Suprapubic skin (tissue), 4 donors: ENCODE data around the gene MGAT3. TPM values are rescaled to one million over a fixed set of nuclear protein-coding genes. Genes with fewer than 3 reads are reported as not detected.
"Not testable (repeated sequence)": the region's sequence is repeated elsewhere in the genome, so short reads cannot be mapped to it uniquely, and the experiment has no call there.

Source experiments
- DNase-seq, 2 donors: peaks; one replicate each; pipeline ENCODE4 v3.0.0-alpha.2; 2019; ENCODE audit warnings: low spot score in 2 of 2
- H3K27ac ChIP-seq: fragments of 200-600 bp; sonication (generic); one replicate; pipeline ENCODE4 v1.5.1; 2019
- H3K27me3 ChIP-seq: fragments of 200-600 bp; sonication (generic); one replicate; pipeline ENCODE4 v1.5.1; 2019
- H3K36me3 ChIP-seq: fragments of 200-600 bp; sonication (generic); one replicate; pipeline ENCODE4 v1.5.1; 2019
- H3K4me1 ChIP-seq: fragments of 200-600 bp; sonication (generic); one replicate; pipeline ENCODE4 v1.5.1; 2019
- H3K4me3 ChIP-seq: fragments of 200-600 bp; sonication (generic); one replicate; pipeline ENCODE4 v1.5.1; 2019; ENCODE audit warnings: mild to moderate bottlenecking
- H3K9me3 ChIP-seq: fragments of 200-600 bp; sonication (generic); one replicate; pipeline ENCODE4 v1.5.1; 2019
- EP300 ChIP-seq: sonication (generic); formaldehyde crosslinking; IDR thresholded peaks from one replicate; pipeline ENCODE4 v1.6.1; 2017; ENCODE audit warnings: antibody characterized with exemption
- POLR2A ChIP-seq, 2 donors: fragments of 450-650 bp; IDR thresholded peaks; one replicate each; pipeline ENCODE4 v1.6.1; 2017; ENCODE audit warnings: antibody characterized with exemption in 2 of 2, mild to moderate bottlenecking in 2 of 2, moderate library complexity in 2 of 2
- POLR2AphosphoS5 ChIP-seq, 3 donors: sonication (generic); formaldehyde crosslinking; IDR thresholded peaks; one replicate each; pipeline ENCODE4 v1.6.1; 2017; ENCODE audit warnings: antibody characterized with exemption in 3 of 3
- WGBS: methylation state at CpG from one replicate; pipeline ENCODE4 v1.1.5; 2018; 5-methylcytosine and 5-hydroxymethylcytosine counted together
- total RNA-seq, 4 donors: library from RNA; depleted of rRNA; stranded (reverse); fragments of >200 nt; gene quantifications; one replicate each; pipeline ENCODE4 v1.1.0, GENCODE V29; 2016
- TF ChIP-seq, protein P1 (sequence below), 2 donors: fragments of 200-600 bp in 1 of 2; fragments of 450-650 bp in 1 of 2; sonication (generic) in 1 of 2; IDR thresholded peaks; one replicate each; pipeline ENCODE4 v1.5.1; 2016 to 2019; ENCODE audit warnings: antibody characterized with exemption in 2 of 2, mild to moderate bottlenecking in 1 of 2, moderate library complexity in 1 of 2

The MGAT3 gene
- total RNA-seq, 4 donors from 2014 or later: 2.2 to 3.7 (median 3.0) TPM

- TF ChIP-seq EP300: no peak
- TF ChIP-seq, protein P1, sequence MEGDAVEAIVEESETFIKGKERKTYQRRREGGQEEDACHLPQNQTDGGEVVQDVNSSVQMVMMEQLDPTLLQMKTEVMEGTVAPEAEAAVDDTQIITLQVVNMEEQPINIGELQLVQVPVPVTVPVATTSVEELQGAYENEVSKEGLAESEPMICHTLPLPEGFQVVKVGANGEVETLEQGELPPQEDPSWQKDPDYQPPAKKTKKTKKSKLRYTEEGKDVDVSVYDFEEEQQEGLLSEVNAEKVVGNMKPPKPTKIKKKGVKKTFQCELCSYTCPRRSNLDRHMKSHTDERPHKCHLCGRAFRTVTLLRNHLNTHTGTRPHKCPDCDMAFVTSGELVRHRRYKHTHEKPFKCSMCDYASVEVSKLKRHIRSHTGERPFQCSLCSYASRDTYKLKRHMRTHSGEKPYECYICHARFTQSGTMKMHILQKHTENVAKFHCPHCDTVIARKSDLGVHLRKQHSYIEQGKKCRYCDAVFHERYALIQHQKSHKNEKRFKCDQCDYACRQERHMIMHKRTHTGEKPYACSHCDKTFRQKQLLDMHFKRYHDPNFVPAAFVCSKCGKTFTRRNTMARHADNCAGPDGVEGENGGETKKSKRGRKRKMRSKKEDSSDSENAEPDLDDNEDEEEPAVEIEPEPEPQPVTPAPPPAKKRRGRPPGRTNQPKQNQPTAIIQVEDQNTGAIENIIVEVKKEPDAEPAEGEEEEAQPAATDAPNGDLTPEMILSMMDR (IDR thresholded peaks at IDR 0.05): no peak
- no peak for TF ChIP-seq POLR2AphosphoS5 (IDR thresholded peaks at IDR 0.05)
- TF ChIP-seq POLR2A (IDR thresholded peaks at IDR 0.05): no peak
- H3K4me3 ChIP-seq: peak overlapping the region; percentile 86
- no peaks in the 10 kb centered on the region for H3K9me3 ChIP-seq
- no peaks in the 10 kb centered on the region for H3K27me3 ChIP-seq
- H3K4me1 ChIP-seq: peaks cover 43% of the 10 kb centered on the region
- peaks cover 55% of the 10 kb centered on the region for H3K36me3 ChIP-seq
- WGBS: 22% methylated on average over 10 of the region's 24 CpGs
- peak overlapping the region; percentile 100 for H3K27ac ChIP-seq
- no peak for DNase-seq
Measured at GRCh38 chr22:39518996-39519680, 62.3 kb downstream of the MGAT3 start.

GRCh38 chr22:39519681-39520225 lies 62.9 kb downstream of the MGAT3 start:
- H3K4me1 ChIP-seq: peaks cover 46% of the 10 kb centered on the region
- peaks cover 54% of the 10 kb centered on the region for H3K36me3 ChIP-seq
- WGBS: 0% methylated on average over 4 of the region's 47 CpGs
- H3K4me3 ChIP-seq: peak overlapping the region; percentile 86
- no peaks in the 10 kb centered on the region for H3K9me3 ChIP-seq
- no peaks in the 10 kb centered on the region for H3K27me3 ChIP-seq
- TF ChIP-seq, protein P1 (IDR thresholded peaks at IDR 0.05): peak in 1 of 2 donors; percentile 15
- TF ChIP-seq POLR2A (IDR thresholded peaks at IDR 0.05): peak in 1 of 2 donors; percentile 47
- TF ChIP-seq EP300: no peak
- TF ChIP-seq POLR2AphosphoS5 (IDR thresholded peaks at IDR 0.05): no peak
- peak; percentile 99 for DNase-seq
- peak overlapping the region; percentile 100 for H3K27ac ChIP-seq

DNA sequence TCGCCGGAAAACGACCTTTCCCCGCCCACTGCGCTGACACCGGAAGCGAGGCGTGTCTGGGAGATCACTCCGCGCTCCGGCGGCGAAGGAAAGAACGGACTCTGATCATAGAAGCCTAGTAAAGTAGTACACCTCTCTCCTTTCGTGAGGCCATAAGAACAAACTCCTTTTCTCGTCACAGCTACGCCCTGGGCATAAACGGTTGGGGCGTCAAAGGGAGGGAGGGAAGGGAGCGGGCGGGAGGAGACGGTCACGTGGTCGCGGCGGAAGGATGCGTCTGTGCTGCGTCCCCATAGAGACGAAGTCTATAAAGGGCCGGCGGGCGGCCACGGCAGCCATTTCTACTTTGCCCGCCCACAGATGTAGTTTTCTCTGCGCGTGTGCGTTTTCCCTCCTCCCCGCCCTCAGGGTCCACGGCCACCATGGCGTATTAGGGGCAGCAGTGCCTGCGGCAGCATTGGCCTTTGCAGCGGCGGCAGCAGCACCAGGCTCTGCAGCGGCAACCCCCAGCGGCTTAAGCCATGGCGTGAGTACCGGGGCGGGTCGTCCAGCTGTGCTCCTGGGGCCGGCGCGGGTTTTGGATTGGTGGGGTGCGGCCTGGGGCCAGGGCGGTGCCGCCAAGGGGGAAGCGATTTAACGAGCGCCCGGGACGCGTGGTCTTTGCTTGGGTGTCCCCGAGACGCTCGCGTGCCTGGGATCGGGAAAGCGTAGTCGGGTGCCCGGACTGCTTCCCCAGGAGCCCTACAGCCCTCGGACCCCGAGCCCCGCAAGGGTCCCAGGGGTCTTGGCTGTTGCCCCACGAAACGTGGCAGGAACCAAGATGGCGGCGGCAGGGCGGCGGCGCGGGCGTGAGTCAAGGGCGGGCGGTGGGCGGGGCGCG lies 63.7 kb downstream of the MGAT3 start, which contains the start of gene ATF4:
ATF4 (plus strand) TSS at position 337 of the 880 bp plus-strand sequence. CDS start 884 bp downstream, outside the sequence.
- no peaks in the 10 kb centered on the region for H3K27me3 ChIP-seq
- H3K4me3 ChIP-seq: peak within 1 kb of the TSS; percentile 86
- DNase-seq: peak; percentile 94 to 97
- WGBS: under 1% methylated on average over 56 of the region's 86 CpGs
- H3K9me3 ChIP-seq: no peaks in the 10 kb centered on the region
- peak within 1 kb of the TSS; percentile 100 for H3K27ac ChIP-seq
- H3K4me1 ChIP-seq: peaks cover 46% of the 10 kb centered on the region
- peaks cover 52% of the 10 kb centered on the region for H3K36me3 ChIP-seq
- TF ChIP-seq, protein P1 (IDR thresholded peaks at IDR 0.05): no peak
- TF ChIP-seq EP300 (no peak), POLR2A (IDR thresholded peaks at IDR 0.05) (peak; percentile 100), POLR2AphosphoS5 (IDR thresholded peaks at IDR 0.05) (peak; percentile 98 to 99 (median 98))

GRCh38 chr22:39521106-39521885 lies 64.5 kb downstream of the MGAT3 start:
- Histone ChIP-seq H3K4me3 (peak overlapping the region; percentile 86), H3K27ac (peak overlapping the region; percentile 100), H3K36me3 (peaks cover 46% of the 10 kb centered on the region), H3K4me1 (peaks cover 51% of the 10 kb centered on the region)
- not testable (repeated sequence) for DNase-seq, H3K9me3 ChIP-seq, H3K27me3 ChIP-seq
- WGBS: 2% methylated on average over 21 of the region's 28 CpGs

DNA sequence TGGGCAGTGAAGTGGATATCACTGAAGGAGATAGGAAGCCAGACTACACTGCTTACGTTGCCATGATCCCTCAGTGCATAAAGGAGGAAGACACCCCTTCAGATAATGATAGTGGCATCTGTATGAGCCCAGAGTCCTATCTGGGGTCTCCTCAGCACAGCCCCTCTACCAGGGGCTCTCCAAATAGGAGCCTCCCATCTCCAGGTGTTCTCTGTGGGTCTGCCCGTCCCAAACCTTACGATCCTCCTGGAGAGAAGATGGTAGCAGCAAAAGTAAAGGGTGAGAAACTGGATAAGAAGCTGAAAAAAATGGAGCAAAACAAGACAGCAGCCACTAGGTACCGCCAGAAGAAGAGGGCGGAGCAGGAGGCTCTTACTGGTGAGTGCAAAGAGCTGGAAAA lies 65.3 kb downstream of the MGAT3 start:
- Histone ChIP-seq H3K27ac (peak overlapping the region; percentile 100), H3K36me3 (peaks cover 40% of the 10 kb centered on the region), H3K4me3 (peak overlapping the region; percentile 86), H3K4me1 (peaks cover 56% of the 10 kb centered on the region)
- DNase-seq, H3K9me3 ChIP-seq, H3K27me3 ChIP-seq: not testable (repeated sequence)
- 8% methylated on average over 5 of the region's 5 CpGs for WGBS
